HL-60/S4 (cell line): ENCODE measurements around the gene ALKAL2.

Experiments used
- in situ Hi-C: fragments of 300-500 bp; cut with MboI; formaldehyde crosslinking; loops from 2 replicates; pipeline ENCODE4 v1.14.3; 2022; ENCODE audit warnings: low sequenced_read_pairs

Gene ALKAL2

GRCh38 chr2:295090-295489, 7.2 kb upstream of the ALKAL2 start:
- in situ Hi-C loops, result no loop called here

DNA sequence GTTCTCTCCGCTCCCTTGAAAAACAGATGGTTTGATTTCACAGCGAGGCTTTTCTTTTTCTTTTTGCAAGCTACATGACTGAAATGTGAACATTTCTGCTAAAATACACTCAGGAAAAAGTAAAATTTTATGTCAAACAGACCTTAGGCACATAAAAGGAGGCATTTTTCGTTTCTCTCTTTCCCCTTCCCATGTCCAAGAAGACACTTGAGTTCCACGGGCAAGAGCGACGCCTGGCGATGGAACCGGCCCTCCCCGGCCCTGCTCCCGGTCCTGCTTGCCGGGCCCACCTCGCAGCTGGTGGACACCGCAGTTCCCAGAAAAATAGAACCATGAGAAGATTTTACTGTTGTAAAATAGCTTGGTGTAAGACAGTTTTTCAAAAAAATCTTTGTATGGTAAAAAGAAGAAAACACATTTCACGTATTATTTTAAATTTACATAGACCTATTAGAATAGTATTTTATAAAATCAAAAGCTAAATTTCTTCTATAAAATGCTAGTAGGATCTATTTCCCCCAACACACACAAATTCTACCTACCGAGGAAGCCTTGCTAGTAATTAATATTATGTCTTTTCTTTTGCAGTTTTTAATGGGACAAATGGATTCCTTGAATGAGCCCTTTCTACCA, 2.3 kb upstream of the ALKAL2 start:
- in situ Hi-C loops, result no loop called here

- in situ Hi-C loops, result no loop called here
Measured at GRCh38 chr2:289362-290089, 1.6 kb upstream of the ALKAL2 start.

- in situ Hi-C loops, result no loop called here
Measured at GRCh38 chr2:288758-289361, 969 bp upstream of the ALKAL2 start.

DNA sequence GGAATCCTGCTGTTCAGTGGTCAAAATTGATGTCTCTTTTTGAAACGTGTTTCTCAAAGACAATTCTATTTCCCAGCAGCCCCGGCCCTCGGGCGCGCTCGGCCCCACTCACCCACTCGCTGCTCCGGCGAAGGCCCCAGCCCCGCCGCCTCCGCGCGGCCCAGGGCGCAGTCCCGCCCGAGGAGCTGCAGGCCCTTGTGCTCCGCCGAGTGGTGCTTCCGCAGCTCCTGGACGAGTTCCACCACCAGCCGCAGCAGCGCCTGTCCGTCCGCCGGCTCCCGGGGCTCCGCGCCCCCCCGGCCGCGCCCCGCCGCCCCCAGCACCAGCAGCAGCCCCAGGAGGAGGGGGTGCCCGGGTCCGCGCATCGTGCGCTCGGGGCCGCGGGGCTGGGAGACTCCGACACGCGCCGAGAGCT, 413 bp downstream of the ALKAL2 start:
- in situ Hi-C loops, result no loop called here

- in situ Hi-C loops, result no loop called here
Measured at GRCh38 chr2:286774-287392, 1.0 kb downstream of the ALKAL2 start.

DNA sequence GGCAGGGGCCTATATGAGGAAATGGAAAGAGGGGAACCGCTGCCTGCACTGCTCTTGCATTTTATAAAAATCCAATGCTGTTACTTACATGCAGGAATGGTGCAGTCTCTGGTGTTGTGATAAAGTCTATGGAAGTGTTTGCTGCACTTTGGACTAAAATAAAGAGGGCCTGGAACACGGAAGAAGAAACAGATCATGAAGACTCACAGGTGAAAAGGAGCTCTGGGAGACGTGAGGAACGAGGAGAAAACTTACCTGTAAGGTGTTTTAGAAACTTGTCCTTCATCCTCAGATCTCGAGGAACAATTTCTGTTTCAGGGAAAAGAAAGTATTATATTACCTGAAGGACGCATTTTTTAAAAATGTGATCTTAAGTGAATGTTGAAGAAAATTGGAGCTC, 1.9 kb downstream of the ALKAL2 start:
- in situ Hi-C loops, result no loop called here

DNA sequence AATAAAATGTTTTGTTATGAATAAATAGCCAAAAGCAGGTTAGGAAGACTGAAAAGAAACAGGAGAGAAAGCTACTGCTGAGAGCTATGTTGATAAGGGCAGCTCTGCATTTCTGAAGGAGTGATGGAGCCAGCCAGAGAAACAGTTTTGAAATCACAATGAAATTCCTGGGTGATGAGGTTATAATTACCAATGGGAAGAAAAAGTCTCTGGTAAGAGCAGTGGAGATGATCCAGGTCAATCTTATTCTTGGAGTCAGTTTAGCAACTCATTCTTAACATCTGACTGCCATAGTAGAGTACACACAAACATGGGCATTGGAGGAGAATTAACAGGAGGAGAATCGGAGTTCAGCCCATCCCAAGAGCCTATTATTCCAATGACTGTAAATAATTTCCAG, 2.4 kb downstream of the ALKAL2 start:
- in situ Hi-C loops, result no loop called here

DNA sequence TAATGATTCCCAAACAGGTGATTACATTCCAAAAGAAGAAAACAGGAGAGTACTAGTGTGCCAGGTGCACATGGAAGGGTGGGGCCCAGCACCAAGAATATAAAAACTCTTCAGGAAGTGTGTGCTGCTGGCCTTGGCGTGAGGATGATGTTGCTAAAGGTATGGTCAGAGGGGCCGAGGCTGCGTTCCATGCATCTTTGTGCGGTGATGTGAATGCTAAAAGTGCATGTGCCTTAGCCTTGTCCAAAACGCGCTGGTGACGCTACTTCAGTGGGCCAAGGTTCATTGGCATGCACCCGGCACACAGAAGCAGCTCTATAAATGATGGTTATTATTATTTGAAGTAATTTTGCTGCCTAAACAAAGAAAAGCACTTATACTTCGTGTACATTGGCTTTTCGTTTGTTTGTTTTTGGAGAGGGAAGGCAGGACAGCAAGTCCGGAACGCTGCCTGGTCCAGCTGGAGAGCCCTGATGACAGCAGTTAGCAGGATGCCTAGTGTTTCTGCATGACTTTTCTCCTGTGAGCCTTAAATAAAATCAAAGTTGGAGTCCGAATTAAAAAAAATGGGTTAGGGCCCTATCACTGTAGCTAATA, 2.9 kb downstream of the ALKAL2 start:
- in situ Hi-C loops, result no loop called here

GRCh38 chr2:283996-284794, 3.7 kb downstream of the ALKAL2 start:
- in situ Hi-C loops, result no loop called here

GRCh38 chr2:282371-283263, 5.3 kb downstream of the ALKAL2 start:
- in situ Hi-C loops, result no loop called here

DNA sequence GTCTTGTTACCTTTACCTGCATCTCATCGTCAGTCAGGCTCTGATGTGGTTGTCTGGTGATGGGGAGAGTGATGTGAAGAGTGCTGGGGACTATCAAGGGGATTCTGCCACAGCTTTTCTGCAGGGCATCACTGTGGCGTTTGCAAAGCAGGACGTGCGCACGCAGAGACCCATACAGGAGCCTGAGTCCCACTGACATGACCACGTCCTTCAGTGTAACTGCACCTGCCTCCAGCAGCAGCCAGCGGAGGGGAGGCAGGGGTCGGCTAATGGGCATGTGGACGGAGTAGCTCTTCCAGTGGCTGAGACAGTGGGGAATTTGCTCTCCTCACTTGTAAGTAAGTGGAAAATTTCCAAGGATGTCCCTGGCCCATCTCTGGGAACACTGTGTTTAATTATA, 6.5 kb downstream of the ALKAL2 start:
- in situ Hi-C loops, result no loop called here

GRCh38 chr2:280650-281110, 7.2 kb downstream of the ALKAL2 start:
- in situ Hi-C loops, result no loop called here

DNA sequence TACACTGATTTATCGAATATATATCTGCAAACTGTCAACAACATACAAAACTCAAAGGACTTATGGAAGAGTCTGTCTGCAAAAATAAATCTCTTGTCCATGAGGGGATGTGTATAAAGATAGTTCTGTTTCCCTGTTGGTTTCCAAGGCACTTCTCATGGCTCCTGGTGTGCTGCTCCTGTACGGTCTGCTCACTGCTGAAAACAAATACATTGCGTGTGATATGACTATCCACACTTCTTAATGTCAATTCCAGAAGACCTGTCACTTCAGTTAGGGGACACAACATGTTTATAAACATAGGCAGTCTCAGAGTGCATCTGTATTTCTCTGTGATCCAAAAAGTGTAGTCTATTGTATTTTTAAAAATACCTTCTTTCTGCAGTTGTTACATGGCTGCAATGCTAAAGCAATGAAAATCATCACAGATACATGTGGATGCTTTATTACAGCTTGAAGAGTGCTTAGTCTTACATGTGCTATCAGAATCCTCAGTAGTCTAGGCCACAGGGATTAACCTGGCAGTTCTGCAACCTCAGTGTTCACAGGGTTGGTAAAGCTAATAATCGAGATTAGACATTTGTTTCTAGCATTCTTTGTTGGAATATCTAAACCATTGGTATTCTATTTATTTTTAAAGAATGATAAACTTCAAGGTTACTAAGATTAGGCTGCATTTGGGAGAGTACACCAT, 7.8 kb downstream of the ALKAL2 start:
- in situ Hi-C loops, result no loop called here

GRCh38 chr2:279366-279765, 8.5 kb downstream of the ALKAL2 start:
- in situ Hi-C loops, result no loop called here

DNA sequence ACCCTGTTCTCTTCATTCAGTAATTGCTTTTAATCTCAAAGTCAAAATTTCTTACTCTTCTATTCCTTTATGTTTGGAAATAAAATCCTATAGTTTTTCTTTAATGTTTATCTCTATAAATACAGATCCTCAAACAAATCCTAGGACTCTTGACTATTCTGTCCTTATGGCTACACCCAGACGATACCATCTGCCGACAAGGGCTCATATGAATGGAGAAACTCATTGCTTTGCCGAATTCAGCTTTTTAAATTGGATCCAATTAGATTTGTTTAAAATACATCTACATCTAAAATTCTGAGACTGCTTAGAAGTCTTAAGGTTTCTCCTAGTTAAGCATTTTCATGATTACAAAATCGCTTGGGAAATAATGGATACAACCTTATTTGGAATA, 9.0 kb downstream of the ALKAL2 start:
- in situ Hi-C loops, result no loop called here

DNA sequence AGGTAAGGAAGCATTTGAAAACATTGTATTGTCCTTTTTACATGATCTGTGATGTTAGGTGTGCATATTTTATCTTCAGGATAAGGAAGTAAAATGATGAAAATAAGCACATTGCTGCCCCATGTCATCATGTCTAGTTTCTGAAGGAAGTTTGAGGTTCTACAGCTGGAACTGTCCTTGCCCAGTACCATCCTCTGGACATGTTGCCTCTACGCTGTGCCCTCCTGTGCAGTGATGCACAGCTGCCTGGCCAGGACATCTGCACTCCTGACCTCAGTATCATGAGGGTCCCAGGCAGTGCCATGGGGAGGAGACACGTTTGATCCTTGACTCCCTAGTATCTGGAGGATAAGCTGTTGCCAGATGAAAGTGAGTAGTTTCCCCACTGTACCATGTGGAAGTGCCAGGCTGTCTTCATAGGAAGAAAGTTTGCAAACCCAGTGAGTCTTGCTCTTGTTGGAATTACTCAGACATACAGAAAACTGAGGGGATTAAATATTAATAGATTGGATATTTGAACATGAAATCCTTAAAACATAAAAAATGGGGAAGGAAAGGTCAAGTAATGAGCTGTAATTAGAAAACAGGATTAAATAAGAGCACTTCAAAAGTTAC, 9.5 kb downstream of the ALKAL2 start:
- in situ Hi-C loops, result no loop called here

GRCh38 chr2:275466-275865, 12.4 kb downstream of the ALKAL2 start:
- in situ Hi-C loops, result no loop called here

GRCh38 chr2:274503-274902, 13.4 kb downstream of the ALKAL2 start:
- in situ Hi-C loops, result no loop called here
